ENCODE results near the gene GATC.

Gene GATC

DNA sequence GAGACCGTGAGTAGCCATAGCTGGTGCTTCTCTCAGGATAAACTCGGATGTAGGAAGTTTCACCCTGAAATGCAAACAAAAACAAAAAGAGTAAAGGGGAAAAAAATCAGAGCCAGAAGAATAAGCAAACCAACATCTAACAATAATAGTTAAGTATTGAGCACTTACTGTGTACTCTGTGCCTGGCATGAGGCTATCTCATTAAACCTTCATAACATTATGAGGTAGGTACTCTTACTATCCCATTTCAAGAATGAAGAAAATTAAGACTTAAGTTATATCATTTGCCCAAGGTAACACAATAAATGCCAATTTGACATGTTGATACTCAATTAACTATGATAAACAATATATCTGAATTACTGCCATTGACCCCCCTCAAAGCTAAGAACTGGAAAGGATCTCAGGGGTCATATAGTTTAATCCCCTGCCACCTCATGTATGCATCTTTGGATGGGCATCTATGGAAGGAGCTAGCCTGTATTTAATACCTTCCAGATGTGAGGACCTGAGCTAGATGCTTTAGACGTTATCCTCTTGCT lies 15.9 kb downstream of the GATC start:
- no peak overlapping the region for H3K4me3 ChIP-seq (ENCODE audit: low read depth, low read length)
- DNase-seq (ENCODE audit: low read depth) = no peak
- TF ChIP-seq, protein P1, sequence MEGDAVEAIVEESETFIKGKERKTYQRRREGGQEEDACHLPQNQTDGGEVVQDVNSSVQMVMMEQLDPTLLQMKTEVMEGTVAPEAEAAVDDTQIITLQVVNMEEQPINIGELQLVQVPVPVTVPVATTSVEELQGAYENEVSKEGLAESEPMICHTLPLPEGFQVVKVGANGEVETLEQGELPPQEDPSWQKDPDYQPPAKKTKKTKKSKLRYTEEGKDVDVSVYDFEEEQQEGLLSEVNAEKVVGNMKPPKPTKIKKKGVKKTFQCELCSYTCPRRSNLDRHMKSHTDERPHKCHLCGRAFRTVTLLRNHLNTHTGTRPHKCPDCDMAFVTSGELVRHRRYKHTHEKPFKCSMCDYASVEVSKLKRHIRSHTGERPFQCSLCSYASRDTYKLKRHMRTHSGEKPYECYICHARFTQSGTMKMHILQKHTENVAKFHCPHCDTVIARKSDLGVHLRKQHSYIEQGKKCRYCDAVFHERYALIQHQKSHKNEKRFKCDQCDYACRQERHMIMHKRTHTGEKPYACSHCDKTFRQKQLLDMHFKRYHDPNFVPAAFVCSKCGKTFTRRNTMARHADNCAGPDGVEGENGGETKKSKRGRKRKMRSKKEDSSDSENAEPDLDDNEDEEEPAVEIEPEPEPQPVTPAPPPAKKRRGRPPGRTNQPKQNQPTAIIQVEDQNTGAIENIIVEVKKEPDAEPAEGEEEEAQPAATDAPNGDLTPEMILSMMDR (IDR thresholded peaks at IDR 0.05; ENCODE audit: insufficient read depth, low read depth, low read length, missing control alignments) = no peak

DNA sequence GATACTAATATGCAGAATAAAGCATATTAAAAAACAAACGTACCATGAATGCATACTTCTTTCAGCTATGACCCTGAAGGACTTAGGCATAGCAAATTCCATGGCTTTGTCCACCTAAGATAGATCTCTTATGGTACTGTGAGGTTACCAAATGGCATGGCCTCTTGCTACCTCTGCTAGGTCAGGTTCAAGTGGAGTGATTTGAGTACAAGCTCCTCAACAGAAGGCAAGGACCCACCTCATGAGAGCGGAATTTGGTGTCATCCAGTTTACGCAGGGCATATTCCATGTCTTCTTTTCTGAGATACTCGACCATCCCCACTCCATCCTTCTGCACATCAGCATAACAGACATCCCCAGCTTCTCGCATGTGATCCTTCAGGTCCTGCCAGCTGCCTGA lies 17.5 kb downstream of the GATC start:
- no peak for DNase-seq (ENCODE audit: low read depth)
- TF ChIP-seq, protein P1 (IDR thresholded peaks at IDR 0.05; ENCODE audit: insufficient read depth, low read depth, low read length, missing control alignments) = no peak
- H3K4me3 ChIP-seq (ENCODE audit: low read depth, low read length) = no peak overlapping the region

DNA sequence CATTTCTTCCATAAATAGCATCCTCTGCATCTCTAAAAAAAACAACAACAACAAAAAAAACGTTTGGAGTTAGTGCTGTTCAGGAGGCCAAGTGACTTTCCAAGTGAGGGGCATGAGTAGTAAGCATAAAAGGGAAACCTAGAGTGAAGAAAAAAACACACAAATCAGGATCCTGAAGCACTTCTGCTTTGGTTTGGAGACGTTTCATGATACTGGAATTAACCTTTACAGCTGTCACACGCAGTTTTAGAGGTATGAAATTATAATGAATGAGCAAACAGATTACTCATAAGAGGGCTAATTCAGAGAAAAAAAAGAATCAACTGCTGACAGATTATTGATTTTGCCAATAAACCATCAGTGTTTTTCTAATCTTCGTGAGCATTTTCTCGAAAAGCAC lies 19.5 kb downstream of the GATC start:
- no peak overlapping the region for H3K4me3 ChIP-seq (ENCODE audit: low read depth, low read length)
- TF ChIP-seq, protein P1 (IDR thresholded peaks at IDR 0.05; ENCODE audit: insufficient read depth, low read depth, low read length, missing control alignments) = no peak
- DNase-seq (ENCODE audit: low read depth) = no peak

DNA sequence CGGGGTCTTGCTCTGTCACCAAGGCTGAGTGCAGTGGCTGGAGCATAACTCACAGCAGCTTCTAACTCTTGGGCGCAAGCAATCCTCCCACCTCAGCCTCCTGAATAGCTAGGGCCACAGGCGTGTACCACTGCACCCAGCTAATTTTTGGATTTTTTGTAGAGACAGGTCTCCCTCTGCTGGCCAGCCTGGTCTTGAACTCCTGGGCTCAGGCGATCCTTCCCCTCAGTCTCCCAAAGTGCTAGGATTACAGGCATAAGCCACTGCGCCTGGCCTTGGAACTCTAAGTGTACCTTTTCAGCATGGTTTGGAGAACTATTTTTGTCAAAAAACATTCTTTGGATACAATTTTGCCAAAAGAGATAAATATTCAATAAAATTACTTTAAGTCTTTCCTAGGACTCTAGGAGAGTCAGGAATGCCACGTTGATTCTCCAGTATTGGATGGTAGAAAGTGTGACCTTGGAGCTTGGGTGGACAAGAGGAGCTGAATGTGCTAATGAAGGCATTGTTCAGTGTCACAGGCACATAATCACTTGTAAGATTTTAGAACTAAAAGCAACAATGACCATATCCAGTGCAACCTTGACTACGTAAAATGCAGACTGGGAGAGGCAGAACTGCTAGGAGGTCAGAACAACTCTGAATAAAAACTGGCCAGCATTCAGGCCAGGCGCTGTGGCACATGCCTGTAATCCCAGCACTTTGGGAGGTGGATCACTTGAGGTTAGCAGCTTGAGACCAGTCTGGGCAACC lies 20.5 kb downstream of the GATC start:
- no peak overlapping the region for H3K4me3 ChIP-seq (ENCODE audit: low read depth, low read length)
- TF ChIP-seq, protein P1 (IDR thresholded peaks at IDR 0.05; ENCODE audit: insufficient read depth, low read depth, low read length, missing control alignments) = peak; percentile 47
- peak; percentile 51 for DNase-seq (ENCODE audit: low read depth)

DNA sequence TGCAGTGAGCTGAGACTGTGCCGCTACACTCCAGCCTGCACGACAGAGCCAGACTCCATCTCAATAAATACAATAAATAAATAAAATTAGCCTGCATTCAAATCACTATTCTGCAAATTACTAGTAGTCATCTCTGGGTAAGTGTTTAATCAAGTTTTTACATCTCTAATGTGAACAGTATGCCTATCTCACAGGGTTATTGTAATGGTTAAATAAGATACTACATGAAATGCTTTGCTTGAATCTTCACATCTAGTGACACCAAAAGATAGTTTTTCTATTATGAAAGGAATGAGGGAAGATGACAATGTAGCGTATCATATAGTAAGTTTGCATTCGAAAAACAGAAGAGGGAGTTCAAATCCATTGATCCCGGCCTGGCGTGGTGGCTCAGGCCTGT lies 21.2 kb downstream of the GATC start:
- DNase-seq (ENCODE audit: low read depth) = no peak
- TF ChIP-seq, protein P1 (IDR thresholded peaks at IDR 0.05; ENCODE audit: insufficient read depth, low read depth, low read length, missing control alignments) = no peak
- H3K4me3 ChIP-seq (ENCODE audit: low read depth, low read length) = no peak overlapping the region

DNA sequence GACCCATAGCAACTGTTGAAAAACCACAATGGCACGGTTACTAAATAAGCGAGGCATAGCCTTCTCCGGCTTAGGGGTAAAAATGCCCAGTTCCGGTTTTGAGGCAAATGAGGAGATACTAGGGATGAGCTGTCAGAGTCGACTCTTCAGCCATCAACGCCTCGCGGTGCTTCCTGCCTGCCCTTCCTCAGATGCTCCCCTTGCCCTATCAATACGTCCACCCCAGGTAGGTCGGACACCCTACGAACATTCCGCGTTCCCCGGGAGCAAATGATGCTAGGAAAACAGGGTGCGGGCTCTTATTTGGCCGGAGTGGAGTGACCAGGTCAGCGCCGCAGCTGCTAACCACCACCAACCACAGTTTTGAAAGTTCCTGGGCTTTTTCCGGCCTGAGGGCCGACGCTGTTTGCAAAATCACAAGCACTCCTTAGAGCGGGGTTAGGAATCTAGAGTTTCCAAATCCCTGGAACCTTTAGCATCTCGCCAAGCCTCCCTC lies 22.1 kb downstream of the GATC start:
- peak; percentile 63 for DNase-seq (ENCODE audit: low read depth)
- peak overlapping the region; percentile 60 for H3K4me3 ChIP-seq (ENCODE audit: low read depth, low read length)
- TF ChIP-seq, protein P1 (IDR thresholded peaks at IDR 0.05; ENCODE audit: insufficient read depth, low read depth, low read length, missing control alignments) = no peak

Data from GM12865 (cell line).